MCF 10A (cell line): ENCODE results near the gene TCF7. TPM values are rescaled to one million over a fixed set of nuclear protein-coding genes. Genes with fewer than 3 reads are reported as not detected.
A peak's percentile ranks its signal among the peaks of the same experiment; 100 is the strongest.

ENCODE experiments used
- BruUV-seq: library from RNA; stranded (reverse); fragments of 400-500 nt; replicated peaks from 2 replicates; lab custom pipeline; 2021; lab: Mats Ljungman, UMichigan
- CTCF ChIA-PET: fragments of 300-600 bp; sonication (Branson Sonifier 250); formaldehyde crosslinking; extraction: SDS; loops from one replicate; lab custom pipeline; 2021; ENCODE audit warnings: antibody characterized with exemption, inconsistent platforms; lab: Yijun Ruan, JAX
- POLR2A ChIA-PET: fragments of 300-600, 350-650 bp; sonication (Branson Sonifier 250); formaldehyde crosslinking; extraction: SDS; loops from one replicate; lab custom pipeline; 2020; ENCODE audit warnings: antibody characterized with exemption, inconsistent platforms; lab: Yijun Ruan, JAX
- DNase-seq: peaks from one replicate; pipeline ENCODE4 v3.0.0-alpha.2; 2018; ENCODE audit not compliant: unreplicated experiment
- H3K27ac Mint-ChIP-seq: one replicate; pipeline ENCODE4 v1.8.0; 2022; ENCODE audit warnings: mild to moderate bottlenecking, low read depth, mixed read lengths; ENCODE audit not compliant: unreplicated experiment
- H3K27me3 Mint-ChIP-seq: one replicate; pipeline ENCODE4 v1.8.0; 2022; ENCODE audit warnings: mixed read lengths; ENCODE audit not compliant: insufficient read depth, unreplicated experiment
- H3K36me3 Mint-ChIP-seq: one replicate; pipeline ENCODE4 v1.8.0; 2022; ENCODE audit warnings: mild to moderate bottlenecking, moderate library complexity, mixed read lengths; ENCODE audit not compliant: insufficient read depth, unreplicated experiment
- H3K4me1 Mint-ChIP-seq: one replicate; pipeline ENCODE4 v1.8.0; 2022; ENCODE audit warnings: mixed read lengths; ENCODE audit not compliant: insufficient read depth, unreplicated experiment
- H3K4me3 Mint-ChIP-seq: one replicate; pipeline ENCODE4 v1.8.0; 2022; ENCODE audit warnings: mild to moderate bottlenecking, moderate library complexity, mixed read lengths; ENCODE audit not compliant: unreplicated experiment
- H3K9me3 Mint-ChIP-seq: one replicate; pipeline ENCODE4 v1.8.0; 2022; ENCODE audit warnings: mixed read lengths; ENCODE audit not compliant: unreplicated experiment
- CTCF ChIP-seq: fragments of 200-600 bp; IDR thresholded peaks from one replicate; pipeline ENCODE4 v1.8.0; 2022; ENCODE audit warnings: antibody characterized with exemption, mild to moderate bottlenecking; ENCODE audit not compliant: unreplicated experiment
- intact Hi-C: fragments of 100-400 bp; cut with micrococcal nuclease; formaldehyde crosslinking; loops from 2 replicates; pipeline ENCODE4 v1.14.1; 2022
- total RNA-seq: library from RNA; stranded (reverse); gene quantifications from 2 replicates; pipeline ENCODE4 v1.2.3, GENCODE V29; 2022

Gene TCF7
- total RNA-seq, 1 experiment from 2014 or later, result 0.42 TPM

DNA sequence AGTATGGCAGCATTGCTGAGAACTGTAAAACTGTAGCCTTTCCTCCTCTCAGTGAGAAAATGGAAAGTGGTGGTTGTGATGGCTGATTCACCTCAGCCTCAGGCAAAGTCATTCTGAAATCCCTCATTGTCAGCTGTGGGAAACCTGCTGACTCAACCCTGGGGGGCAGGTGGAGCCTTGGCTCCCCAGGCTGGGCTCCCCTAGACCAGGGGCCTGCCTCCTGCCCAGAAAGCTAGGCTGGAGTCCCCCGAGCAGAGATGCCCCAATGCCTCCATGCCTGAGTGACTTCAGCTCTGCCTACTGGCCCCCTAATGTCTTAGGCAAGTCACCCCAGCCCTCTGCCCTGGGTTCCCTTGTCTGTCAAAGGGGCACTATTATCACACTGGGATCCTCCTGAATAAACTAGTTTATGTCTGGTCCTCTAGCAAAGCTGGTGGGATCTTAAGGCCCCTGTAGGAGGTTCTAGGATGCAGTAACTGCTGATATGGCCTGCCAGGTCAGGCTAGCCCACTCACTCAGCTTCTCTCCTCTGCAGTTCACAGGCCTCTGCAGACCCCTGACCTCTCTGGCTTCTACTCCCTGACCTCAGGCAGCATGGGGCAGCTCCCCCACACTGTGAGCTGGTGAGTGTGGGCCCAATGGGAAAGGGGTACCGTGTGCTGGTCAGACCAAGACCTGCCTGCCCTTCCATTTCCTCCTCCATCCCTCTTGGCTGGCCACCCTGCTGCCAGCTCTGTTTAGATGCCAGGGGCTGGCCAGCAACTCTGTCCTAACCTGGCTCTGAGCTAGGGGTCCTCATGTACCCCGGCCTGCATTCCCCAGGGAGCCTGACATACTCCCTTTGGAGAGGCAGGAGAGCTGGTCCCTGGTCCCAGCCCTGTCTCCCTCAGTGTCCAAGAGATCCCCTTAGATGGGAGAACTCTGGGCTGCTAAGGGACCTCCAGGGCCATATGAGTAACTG is 24.2 kb downstream of the TCF7 start:
- no peak overlapping the region for H3K4me3 Mint-ChIP-seq
- peak; percentile 84 for DNase-seq
- ChIA-PET CTCF (interaction anchor here (0.6 to 19.8 kb wide), 25 partner anchors 8 to 1231 kb away, joined by 3 to 867 read pairs (median 5); no protein-coding TSS in a partner anchor), POLR2A (interaction anchor here (0.5 to 4.5 kb wide), 5 partner anchors 15 to 97 kb away, joined by 3 to 44 read pairs (median 3); no protein-coding TSS in a partner anchor)
- BruUV-seq, result no TSS peak
- H3K9me3 Mint-ChIP-seq, result no peaks in the 10 kb centered on the region
- peaks cover 67% of the 10 kb centered on the region for H3K36me3 Mint-ChIP-seq
- H3K4me1 Mint-ChIP-seq, result peaks cover 23% of the 10 kb centered on the region
- H3K27ac Mint-ChIP-seq, result peak overlapping the region; percentile 83
- no peaks in the 10 kb centered on the region for H3K27me3 Mint-ChIP-seq
- TF ChIP-seq CTCF, result no peak
- intact Hi-C loops, result no loop called here

- no peaks in the 10 kb centered on the region for H3K9me3 Mint-ChIP-seq
- POLR2A ChIA-PET, result interaction anchor here (0.5 to 4.5 kb wide), 3 partner anchors 14 to 98 kb away, joined by 3 to 44 read pairs (median 3); no protein-coding TSS in a partner anchor
- no TSS peak for BruUV-seq
Observed at GRCh38 chr5:134139377-134139851, 24.9 kb downstream of the TCF7 start.

GRCh38 chr5:134139891-134140469 is 25.5 kb downstream of the TCF7 start:
- BruUV-seq, result no TSS peak

More at GRCh38 chr5:134139377-134139851, 24.9 kb downstream of the TCF7 start:
- DNase-seq, result no peak
- intact Hi-C loops, result no loop called here
- Mint-ChIP-seq H3K4me3 (no peak overlapping the region), H3K4me1 (peaks cover 23% of the 10 kb centered on the region), H3K36me3 (peaks cover 67% of the 10 kb centered on the region), H3K27ac (peak overlapping the region; percentile 83), H3K27me3 (no peaks in the 10 kb centered on the region)
- TF ChIP-seq CTCF, result no peak
- CTCF ChIA-PET, result interaction anchor here (0.6 to 19.8 kb wide), 25 partner anchors 7 to 1232 kb away, joined by 3 to 867 read pairs (median 5); no protein-coding TSS in a partner anchor

More at GRCh38 chr5:134139891-134140469, 25.5 kb downstream of the TCF7 start:
- intact Hi-C loops, result loop anchor here (1.0 kb wide), 3 partner anchors 38 to 114 kb away; no protein-coding TSS in a partner anchor
- no peak for TF ChIP-seq CTCF
- Mint-ChIP-seq H3K36me3 (peaks cover 67% of the 10 kb centered on the region), H3K27me3 (no peaks in the 10 kb centered on the region), H3K4me3 (no peak overlapping the region), H3K9me3 (no peaks in the 10 kb centered on the region), H3K27ac (no peak overlapping the region), H3K4me1 (peaks cover 23% of the 10 kb centered on the region)
- ChIA-PET CTCF (interaction anchor here (0.5 to 19.8 kb wide), 43 partner anchors 11 to 1730 kb away, joined by 3 to 867 read pairs (median 3); partner anchors contain the start of gene TCF7), POLR2A (interaction anchor here (0.8 to 4.5 kb wide), 11 partner anchors 10 to 148 kb away, joined by 3 to 44 read pairs (median 4); partner anchors contain the start of gene SKP1)
- no peak for DNase-seq
